ENCODE data around the gene ZCCHC24.

DNA sequence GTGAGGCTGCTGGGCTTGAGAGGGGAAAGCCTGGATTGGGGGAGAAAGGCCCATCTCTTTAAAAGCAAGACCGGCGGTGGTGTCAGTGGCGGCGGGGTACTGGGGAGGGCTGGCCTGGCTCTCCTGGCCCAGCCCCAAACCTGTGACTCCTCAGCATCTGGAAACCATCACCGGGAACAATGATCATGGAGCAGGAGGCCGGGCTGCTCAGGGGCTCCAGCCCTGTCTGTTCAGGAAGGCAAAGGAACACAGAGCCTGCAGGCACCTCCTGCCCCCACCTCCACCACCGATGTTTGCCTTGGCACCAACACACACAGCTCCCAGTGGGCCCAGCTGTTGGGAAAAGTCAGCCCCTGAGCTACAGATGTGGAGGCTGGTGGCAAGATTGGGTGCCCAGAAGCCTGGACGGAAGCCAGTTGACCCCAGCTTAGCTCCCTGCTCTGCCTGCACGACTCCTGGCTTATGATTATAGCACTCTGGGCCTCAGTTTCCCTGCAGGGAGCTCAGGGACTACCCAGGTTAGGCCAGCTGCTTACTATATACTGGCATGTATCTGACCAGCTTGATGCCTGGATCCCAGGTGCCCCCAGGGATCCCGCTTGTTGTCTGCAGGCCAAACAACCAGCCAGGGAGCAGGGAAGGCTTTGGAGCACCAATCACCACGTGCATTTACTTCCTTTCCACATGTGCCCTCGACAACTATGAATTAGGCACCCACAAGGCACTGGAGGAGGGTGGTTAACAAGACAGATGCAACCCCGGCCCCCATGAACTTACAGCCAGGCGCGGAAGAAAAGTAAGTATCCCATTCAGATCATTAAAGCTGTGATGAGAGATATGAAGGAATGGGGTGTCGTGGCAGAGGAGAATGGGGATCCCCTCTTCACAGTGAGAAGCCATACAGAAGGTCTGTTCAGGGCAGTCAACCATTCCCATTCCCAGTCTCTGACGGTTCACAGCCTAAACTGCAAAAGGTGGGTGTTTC lies 37.3 kb downstream of the ZCCHC24 start:
- no peak for TF ChIP-seq CTCF (conservative IDR thresholded peaks at IDR 0.05 in 1 of 2, IDR thresholded peaks at IDR 0.05 in 1 of 2; ENCODE audit: low read depth in 1 of 2, low read length in 2 of 2)
- TF ChIP-seq EZH2 (IDR thresholded peaks at IDR 0.05; ENCODE audit: low read length, missing control alignments): no peak

Measured in fibroblast of lung (primary cell).